Head of caudate nucleus (tissue), 42 donors: Measurements from ENCODE around the gene TNNT1.
A peak's percentile ranks its signal among the peaks of the same experiment; 100 is the strongest.

Experiments
- DNase-seq, 42 donors: peaks; one replicate each; pipeline versions ENCODE4 v3.0.0 to v3.0.0-alpha.2; 2020 to 2021; ENCODE audit warnings: mixed read lengths in 7 of 42
- intact Hi-C: fragments of 100-400 bp; cut with DNase I; formaldehyde crosslinking; loops from one replicate; pipeline ENCODE4 v1.15.0; 2022

The TNNT1 gene

DNA sequence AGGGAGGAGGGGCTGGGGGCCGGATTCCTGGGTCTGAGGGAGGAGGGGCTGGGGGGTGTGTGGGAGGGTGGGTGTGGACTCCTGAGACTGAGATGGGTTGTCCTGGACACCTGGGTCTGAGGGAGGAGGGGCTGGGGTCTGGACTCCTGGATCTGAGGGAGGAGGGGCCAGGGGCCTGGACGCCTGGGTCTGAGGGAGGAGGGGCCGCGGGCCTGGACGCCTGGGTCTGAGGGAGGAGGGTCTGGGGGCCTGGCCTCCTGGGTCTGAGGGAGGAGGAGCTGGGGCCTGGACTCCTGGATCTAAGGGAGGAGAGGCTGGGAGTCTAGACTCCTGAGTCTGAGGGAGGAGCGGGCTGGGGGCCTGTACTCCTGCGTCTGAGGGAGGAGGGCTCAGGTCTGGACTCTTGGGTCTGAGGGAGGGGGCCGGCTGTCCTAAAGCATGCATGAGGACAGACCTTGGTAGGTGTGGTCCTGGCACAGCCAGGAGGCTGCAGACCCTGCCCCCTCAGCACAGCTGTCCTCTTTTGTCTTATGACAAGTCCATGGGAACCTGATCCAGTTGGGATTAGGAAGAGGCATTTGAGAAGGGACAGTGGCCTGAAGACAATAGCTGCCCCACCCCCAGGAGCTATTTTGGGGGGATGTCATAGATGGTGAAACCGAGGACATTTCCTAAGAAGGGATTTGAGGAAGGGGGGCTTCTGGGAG lies 1.3 kb downstream of the TNNT1 start:
- DNase-seq, result no peak
- intact Hi-C loops, result no loop called here

DNA sequence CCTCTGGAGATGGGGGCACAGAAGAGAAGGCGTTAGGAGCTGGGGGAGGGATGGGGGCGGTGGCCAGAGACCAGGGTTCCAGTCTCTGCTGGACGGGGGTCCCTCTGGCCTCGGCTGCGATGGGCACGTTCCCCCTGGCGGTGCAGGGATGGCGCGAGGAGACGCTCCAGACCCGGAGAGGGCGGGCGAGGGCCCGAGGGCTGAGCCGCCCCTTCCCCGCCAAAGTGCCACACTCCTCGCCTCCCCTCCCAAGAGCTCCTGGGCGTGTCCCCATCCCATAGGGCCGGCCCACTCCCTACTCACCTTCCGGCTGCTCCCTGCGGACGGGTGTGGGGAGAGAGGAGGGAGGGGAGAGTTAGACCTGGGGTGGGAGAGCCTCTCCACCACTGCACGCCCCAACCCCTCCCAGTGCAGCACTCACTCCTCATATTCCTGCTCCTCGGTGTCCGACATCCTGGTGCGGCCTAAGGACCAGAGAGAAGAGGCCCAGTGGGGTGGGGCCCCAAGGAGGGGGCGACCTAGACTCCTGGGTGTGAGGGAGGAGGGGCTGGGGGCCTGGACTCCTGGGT lies 2.2 kb downstream of the TNNT1 start:
- DNase-seq, result no peak
- intact Hi-C loops, result no loop called here

DNA sequence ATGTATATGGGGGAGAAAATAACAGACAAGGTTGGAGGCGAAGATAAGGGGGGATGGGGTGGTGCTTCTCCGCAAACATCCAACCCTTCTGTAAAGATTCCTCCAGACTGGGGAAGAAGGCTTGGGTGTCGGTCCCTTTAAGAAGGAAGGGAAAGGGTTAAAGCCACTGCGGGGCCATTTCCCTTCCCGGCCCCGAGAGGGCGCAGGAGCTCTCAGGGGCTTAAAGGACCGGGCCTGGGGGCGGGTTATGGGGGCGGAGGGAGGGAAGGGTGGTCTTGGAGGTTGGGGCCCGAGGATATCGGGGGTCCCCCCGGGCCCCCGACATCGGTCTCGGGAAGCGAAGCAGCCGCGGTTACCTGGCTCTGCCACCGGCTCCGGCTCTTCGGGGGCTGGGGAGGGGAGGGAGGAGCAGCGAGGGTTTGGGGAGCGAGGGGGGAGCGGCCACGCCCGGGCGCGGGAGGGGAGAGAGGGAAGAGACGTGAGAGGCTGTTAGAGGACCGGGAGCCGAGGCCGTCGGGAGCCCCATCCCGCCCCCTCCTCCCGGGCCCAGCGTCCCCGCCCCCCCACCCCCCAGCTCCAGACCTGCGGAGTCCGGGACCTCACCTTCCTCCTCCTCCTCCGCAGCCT lies 2.8 kb downstream of the TNNT1 start:
- intact Hi-C loops, result no loop called here
- no peak for DNase-seq

DNA sequence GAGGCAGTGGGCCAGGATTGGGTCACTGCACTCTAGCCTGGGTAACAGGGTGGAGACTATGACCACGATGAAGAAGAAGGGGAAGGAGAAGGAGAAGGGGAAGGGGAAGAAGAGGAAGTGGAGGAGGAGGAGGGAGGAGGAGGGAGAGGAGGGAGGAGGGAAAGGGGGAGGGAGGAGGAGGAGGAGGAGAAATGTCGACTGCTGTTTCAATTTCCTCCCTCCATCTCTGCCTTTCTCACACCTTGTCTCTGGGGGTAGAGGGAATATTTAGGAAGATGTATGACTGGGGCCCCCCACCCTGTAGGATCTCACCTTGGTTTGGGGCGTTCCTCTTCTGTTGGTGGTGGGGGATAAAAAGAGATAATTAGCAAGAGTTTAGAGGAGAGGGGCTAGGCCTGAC lies 3.8 kb downstream of the TNNT1 start:
- no peak for DNase-seq
- intact Hi-C loops, result no loop called here

DNA sequence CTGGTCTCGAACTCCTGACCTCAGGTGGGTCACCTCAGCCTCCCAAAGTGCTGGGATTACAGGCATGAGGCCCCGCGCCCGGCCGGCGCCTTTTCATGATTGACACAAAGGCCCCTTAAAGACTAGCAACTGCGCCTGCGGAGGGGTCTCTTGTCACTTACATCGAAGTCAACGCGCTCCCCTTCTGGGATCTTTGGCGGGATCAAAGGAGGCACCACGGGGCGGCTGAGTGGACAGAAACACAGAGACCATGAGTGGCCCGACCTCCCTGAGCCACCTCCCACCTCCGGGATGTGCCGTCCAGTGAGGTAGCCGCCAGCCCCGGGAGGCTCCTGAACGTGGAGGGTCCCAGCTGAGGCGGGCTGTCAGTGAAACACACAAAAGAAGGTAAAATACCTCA lies 7.3 kb downstream of the TNNT1 start:
- intact Hi-C loops, result loop anchor here (5.0 kb wide), 1 partner anchor 361 kb away; no protein-coding TSS in a partner anchor
- DNase-seq, result peak in 1 of 42 donors; percentile 11

DNA sequence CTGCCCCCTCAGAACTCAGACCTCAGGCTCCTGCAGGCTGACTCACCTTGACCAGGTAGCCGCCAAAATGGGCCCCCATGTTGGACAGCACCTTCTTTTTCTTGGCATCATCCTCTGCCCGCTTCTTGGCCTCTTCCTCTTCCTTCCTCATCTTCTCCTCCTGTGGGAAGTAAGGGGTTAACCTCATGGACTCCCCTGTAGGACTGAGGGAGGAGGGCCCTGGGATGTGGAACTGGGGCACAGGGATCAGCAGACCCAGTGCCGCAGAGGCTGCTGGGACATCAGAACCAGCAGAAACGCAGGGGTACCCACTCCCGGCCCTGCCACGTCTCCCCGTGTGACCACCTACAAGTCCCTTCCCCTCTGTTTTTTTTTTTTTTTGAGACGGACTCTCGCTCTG lies 11.1 kb downstream of the TNNT1 start:
- no peak for DNase-seq
- intact Hi-C loops, result no loop called here

DNA sequence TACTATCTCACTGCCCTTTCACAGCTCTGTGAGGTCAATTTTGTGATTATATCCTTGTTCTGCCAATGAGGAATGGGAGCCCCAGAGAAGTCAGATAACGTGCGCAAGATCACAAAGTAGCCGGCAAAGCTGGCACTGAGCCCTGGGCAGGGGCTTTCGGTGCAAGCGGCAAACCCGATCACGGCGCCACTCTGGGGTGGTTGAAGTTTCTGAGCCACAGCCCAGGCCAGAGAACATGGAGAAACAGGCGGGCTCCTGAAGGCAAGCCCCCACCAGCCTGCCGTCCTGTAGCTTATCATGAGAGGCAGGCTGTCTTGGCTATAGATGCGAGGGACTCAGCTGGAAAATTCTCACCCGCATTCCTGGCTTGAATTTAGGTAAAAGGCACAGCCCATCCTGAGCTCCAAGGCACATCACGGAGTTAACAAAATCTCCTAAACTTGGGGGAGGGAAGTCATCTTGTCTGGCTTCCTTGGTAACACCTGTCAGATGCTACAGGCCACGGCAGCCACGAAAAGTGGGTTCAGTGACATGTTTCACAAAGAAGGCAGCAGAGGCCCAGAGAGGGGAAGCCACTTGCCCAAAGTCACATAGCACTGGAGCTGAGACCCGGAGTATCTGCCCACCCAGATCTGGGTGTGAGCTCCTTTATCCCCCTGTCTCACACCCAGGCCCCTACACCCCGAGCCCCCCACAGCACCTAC lies 12.5 kb downstream of the TNNT1 start:
- intact Hi-C loops, result no loop called here
- no peak for DNase-seq

DNA sequence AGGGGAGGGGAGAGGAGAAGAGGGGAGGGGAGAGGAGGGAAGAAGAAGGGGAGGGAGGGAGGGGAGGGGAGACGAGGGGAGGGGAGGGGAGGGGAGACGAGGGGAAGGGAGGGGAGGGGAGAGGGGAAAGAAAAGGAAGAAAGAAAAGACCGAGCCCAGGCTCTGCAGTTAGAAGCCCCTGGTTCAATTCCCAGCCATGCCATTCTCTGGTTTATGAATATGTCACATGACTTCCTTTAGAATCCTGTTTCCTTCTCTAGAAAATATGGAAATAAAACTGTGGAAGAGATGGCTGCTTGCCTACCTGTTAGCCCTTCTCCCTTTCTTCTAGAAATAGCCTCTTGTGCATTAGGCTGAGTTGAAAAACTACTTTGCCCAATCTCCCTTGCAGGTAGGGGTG lies 14.3 kb downstream of the TNNT1 start:
- no peak for DNase-seq
- intact Hi-C loops, result no loop called here

DNA sequence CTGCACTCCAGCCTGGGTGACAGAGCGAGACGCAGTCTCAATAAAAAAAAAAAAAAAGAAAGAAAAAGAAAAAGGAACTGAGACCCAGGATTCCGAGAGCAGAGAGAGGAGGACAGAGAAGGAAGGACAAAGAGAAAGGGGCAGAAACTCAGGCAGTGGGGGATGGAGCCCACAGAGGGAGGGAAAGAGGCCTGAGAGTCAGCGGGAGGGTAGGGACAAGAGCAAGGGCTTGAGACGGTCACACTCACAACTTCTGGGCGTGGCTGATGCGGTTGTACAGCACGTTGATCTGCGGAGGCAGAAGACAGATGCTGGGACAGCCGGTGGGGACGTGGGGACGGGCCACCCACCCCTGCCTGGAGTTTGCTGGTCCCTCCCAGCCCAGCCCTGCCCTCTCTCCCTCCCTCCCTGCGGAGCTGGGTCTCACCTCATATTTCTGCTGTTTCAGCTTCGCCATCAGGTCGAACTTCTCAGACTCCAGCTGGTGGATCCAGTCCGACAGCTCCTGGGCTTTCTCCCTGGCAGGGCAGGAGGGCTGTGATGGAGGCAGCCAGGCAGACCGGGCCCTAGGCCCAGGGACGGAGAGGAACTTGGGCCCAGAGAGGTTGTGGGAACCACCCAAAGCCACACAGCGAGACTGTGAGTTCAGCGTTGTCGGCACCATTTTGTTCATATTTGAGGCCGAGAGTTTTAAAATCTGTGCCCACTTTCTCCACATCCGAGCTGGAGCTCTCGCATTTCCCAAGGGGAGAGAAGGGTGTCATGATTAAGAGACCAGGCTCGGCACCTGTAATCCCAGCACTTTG lies 15.2 kb downstream of the TNNT1 start:
- intact Hi-C loops, result no loop called here
- no peak for DNase-seq

DNA sequence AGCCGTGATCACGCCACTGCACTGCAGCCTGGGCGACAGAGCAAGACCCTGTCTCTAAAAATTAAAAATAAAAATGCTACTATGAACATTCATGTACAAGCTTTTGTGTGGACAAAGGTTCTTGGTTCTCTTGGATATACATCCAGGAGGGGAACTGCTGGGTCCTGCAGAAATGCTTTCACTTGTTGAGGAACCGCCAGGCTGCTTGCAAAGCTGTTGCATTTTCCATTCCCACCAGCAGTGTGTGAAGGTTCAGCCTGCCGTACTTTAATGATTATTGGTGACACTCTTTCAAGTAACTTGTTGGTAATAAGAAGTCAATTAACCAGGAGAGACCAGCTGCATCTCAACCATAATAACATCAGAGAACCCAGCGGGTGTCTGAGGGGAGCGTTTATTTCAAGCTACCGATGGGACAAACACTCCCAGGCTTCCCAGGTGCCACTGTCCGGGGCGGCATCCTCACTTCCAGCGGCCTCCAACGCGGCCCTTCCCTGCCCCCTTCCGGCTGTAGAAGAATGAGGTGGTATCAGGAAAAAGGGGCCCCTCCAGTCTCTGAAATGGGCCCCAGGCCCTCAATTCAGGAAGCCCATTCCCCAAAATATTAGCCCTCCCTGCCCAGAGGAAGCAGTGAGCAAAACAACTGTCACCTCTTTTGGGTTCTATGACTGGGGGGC lies 16.4 kb downstream of the TNNT1 start:
- no peak for DNase-seq
- intact Hi-C loops, result no loop called here

DNA sequence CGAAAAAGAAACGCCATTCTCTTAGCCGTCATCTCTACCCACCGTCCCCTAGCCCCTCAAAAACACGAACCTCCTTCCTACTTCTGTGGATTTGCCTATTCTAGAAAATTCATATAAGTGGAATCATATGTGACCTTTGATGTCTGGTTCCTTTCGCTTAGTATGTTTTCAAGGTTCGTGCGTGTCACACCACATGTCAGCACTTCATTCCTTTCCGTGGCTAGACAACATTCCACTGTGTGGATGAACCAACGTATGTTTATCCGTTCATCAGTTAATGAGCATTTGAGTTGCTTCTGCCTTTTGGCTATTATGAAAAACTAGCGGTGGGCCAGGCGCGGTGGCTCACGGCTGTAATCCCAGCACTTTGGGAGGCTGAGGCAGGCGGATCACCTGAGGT lies 17.6 kb downstream of the TNNT1 start:
- no peak for DNase-seq
- intact Hi-C loops, result no loop called here

DNA sequence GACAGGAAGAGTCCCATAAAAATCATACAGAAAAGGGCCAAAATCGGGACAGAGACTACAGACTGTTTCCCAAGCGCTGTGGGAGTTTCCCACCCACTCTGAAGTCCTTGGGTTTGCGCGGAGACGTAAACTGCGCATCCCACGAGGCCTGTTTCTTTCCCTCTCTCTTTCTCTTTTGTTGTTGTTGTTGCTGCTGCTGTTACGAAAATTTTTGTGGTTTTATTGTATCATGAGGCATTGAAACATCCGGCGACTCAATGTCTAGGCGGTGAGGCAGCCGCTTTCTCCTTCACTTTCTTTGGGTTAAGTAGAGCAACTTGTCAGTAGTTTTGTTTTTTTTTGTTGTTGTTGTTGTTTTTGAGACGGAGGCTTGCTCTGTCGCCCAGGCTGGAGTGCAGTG lies 30.0 kb downstream of the TNNT1 start:
- DNase-seq, result no peak
- intact Hi-C loops, result no loop called here

DNA sequence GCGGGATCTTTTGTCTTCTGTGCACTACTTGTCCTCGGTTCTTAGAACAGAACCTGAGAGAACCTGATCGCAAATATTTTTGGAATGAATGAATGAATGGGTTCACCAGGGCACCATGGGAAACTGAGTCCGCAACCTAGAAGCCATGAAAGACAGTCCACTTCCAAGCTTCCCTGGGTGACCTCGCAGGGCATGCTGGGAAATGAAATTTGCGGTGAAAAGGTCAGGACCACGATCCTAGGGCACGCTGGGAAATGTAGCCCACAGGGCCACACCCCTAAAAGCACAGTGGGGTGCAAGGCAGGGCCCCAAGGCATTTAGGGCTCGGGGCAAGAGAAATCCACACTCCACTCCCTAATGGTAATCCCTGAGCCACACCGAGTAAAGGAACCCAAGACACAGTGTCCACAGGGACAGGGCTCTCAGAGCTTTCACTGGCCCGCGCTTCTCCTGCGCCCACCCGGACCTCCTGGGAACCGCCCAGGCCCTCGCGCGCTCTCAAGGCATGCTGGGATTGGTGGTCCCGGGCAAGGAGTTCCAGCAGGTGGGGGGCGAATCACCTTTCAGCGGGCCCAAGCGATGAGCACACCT lies 30.5 kb downstream of the TNNT1 start:
- intact Hi-C loops, result no loop called here
- peak; percentile 71 to 93 (median 82) for DNase-seq

DNA sequence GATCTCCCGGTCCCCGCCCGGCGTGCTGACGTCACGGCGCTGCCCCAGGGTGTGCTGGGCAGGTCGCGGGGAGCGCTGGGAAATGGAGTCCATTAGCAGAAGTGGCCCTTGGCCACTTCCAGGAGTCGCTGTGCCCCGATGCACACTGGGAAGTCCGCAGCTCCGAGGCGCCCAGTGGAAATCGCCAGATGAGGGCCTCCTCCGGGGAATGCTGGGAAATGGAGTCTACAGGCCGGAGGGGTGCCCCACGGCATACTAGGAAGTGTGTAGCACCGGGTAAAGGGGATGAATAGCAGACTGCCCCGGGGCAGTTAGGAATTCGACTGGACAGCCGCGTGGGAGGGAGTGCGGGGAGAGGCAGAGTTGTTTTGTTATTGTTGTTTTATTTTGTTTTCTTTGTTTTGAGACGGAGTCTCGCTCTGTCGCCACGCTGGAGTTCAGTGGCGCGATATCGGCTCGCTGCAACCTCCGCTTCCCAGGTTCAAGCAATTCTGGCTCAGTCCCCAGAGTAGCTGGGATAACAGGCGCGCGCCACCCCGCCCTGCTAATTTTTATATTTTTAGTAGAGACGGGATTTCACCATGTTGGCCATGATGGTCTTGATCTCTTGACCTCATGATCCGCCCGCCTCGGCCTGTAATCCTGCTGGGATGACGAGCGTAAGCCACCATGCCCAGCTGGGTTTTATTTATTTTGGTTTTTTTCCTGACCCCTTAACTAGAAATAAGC lies 31.2 kb downstream of the TNNT1 start:
- DNase-seq, result peak; percentile 98 to 100 (median 99)
- intact Hi-C loops, result no loop called here

DNA sequence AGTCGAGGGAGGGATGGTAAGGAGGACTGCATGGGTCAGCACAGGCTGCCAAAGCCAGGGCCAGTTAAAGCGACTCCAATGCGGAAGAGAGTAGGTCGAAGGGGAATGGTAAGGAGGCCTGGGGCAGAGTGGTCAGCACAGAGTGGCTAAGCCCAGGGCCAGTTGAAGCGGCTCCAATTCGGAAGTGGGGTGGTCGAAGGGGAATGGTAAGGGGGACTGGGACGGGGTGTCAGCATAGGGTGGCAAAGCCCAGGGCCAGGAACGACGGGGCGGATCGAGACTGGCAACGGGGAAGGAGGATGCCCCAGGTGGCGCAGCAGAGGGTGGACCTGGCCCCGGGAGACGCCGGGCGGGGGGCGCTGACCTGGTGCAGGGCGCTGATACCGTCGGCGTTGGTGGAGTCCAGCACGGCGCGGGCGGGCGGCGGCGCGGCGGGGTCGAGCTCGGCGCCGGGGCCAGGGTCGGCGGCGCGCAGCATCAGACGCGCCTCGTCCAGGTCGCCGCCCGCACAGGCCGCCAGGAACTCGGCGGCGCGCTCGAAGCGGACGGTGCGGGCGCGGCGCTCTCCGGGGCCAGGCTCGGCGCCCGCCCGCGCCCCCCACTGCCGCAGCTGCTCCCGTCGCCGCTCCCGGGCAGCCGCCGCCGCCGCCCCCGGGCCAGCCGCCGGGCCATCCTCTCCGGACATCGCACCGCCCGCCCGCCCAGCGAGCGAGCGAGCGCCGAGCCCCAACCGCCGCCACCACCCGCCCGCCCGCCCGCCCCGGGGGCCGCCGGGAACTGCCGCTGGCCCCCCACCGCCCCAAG lies 31.9 kb downstream of the TNNT1 start, which contains the start of gene PPP1R12C:
Gene PPP1R12C (minus strand): TSS at position 779 of the 804 bp plus-strand sequence. CDS start 94 bp downstream, at position 685.
- peak in 8 of 42 donors; percentile 15 to 46 (median 30) for DNase-seq
- intact Hi-C loops, result no loop called here

DNA sequence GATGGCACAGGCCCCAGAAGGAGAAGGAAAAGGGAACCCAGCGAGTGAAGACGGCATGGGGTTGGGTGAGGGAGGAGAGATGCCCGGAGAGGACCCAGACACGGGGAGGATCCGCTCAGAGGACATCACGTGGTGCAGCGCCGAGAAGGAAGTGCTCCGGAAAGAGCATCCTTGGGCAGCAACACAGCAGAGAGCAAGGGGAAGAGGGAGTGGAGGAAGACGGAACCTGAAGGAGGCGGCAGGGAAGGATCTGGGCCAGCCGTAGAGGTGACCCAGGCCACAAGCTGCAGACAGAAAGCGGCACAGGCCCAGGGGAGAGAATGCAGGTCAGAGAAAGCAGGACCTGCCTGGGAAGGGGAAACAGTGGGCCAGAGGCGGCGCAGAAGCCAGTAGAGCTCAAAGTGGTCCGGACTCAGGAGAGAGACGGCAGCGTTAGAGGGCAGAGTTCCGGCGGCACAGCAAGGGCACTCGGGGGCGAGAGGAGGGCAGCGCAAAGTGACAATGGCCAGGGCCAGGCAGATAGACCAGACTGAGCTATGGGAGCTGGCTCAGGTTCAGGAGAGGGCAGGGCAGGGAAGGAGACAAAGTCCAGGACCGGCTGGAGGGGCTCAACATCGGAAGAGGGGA lies 32.7 kb downstream of the TNNT1 start:
- intact Hi-C loops, result no loop called here
- DNase-seq, result peak; percentile 65 to 90 (median 82)
